Common myeloid progenitor, CD34-positive (primary cell): ENCODE results near the gene MUC16.

Experiments used
- CTCF ChIA-PET: fragments of 350-600 bp; sonication (Branson Sonifier 250); formaldehyde crosslinking; loops from one replicate; lab custom pipeline; 2021; ENCODE audit warnings: antibody characterized with exemption; lab: Charles Lee
- POLR2A ChIA-PET: fragments of 350-600 bp; sonication (Branson Sonifier 250); formaldehyde crosslinking; loops from one replicate; lab custom pipeline; 2021; ENCODE audit warnings: antibody characterized with exemption; lab: Charles Lee
- DNase-seq, 3 donors: peaks; one replicate each; pipeline versions ENCODE4 v3.0.0 to v3.0.0-alpha.2; 2013
- H3K27ac ChIP-seq, 2 experiments: 1 replicate in 1 of 2; 2 replicates in 1 of 2; pipeline ENCODE4 v1.7.0; 2013; ENCODE audit warnings: inconsistent platforms in 2 of 2, low read length in 2 of 2, mild to moderate bottlenecking in 2 of 2, low read depth in 1 of 2, moderate library complexity in 1 of 2; ENCODE audit not compliant: severe bottlenecking in 2 of 2, insufficient read depth in 1 of 2, poor library complexity in 1 of 2
- H3K27me3 ChIP-seq, 5 experiments: replicated peaks in 2 of 5; 1 replicate in 3 of 5; 2 replicates in 2 of 5; pipeline versions ENCODE4 v1.6.1 to v1.7.0; 2013; ENCODE audit warnings: low read length in 4 of 5, mild to moderate bottlenecking in 2 of 5, moderate library complexity in 2 of 5, inconsistent platforms in 1 of 5; ENCODE audit not compliant: insufficient read depth in 5 of 5, control insufficient read depth in 4 of 5
- H3K36me3 ChIP-seq, 4 experiments: 1 replicate in 2 of 4; 2 replicates in 2 of 4; pipeline versions ENCODE4 v1.6.1 to v1.7.0; 2013; ENCODE audit warnings: low read length in 3 of 4, control low read depth in 1 of 4, mild to moderate bottlenecking in 1 of 4; ENCODE audit not compliant: control insufficient read depth in 4 of 4, insufficient read depth in 4 of 4
- H3K4me1 ChIP-seq, 4 experiments: 1 replicate in 3 of 4; 2 replicates in 1 of 4; pipeline versions ENCODE4 v1.6.1 to v1.7.1; 2013; ENCODE audit warnings: low read length in 3 of 4, mild to moderate bottlenecking in 3 of 4, control low read depth in 1 of 4, inconsistent platforms in 1 of 4, moderate library complexity in 1 of 4; ENCODE audit not compliant: control insufficient read depth in 4 of 4, insufficient read depth in 4 of 4; ENCODE audit errors: control extremely low read depth in 1 of 4
- H3K4me3 ChIP-seq, 7 experiments: 1 replicate in 4 of 7; 2 replicates in 3 of 7; pipeline versions ENCODE4 v1.5.1 to v1.7.0; 2013; ENCODE audit warnings: mild to moderate bottlenecking in 7 of 7, low read length in 6 of 7, moderate library complexity in 6 of 7, inconsistent platforms in 2 of 7, low read depth in 2 of 7, control low read depth in 1 of 7; ENCODE audit not compliant: insufficient read depth in 4 of 7, control insufficient read depth in 1 of 7; ENCODE audit errors: extremely low read depth in 1 of 7
- H3K9me3 ChIP-seq, 5 experiments: 1 replicate in 4 of 5; 2 replicates in 1 of 5; pipeline versions ENCODE4 v1.6.1 to v1.7.1; 2013; ENCODE audit warnings: low read length in 4 of 5, mild to moderate bottlenecking in 2 of 5, inconsistent platforms in 1 of 5, low read depth in 1 of 5, moderate library complexity in 1 of 5; ENCODE audit not compliant: control insufficient read depth in 4 of 5, insufficient read depth in 2 of 5; ENCODE audit errors: control extremely low read depth in 1 of 5
- WGBS: methylation state at CpG from one replicate; pipeline ENCODE4 v1.1.5; 2013; ENCODE audit not compliant: insufficient coverage; 5-methylcytosine and 5-hydroxymethylcytosine counted together

Gene MUC16

GRCh38 chr19:9010693-9011092 is 484 bp upstream of the MUC16 start:
- ChIA-PET POLR2A (no interaction called here), CTCF (no interaction called here)
- no peak overlapping the region for H3K4me3 ChIP-seq
- no peaks in the 10 kb centered on the region for H3K4me1 ChIP-seq
- H3K9me3 ChIP-seq = no peaks in the 10 kb centered on the region
- peaks cover 0 to 7% (median 0%) of the 10 kb centered on the region in 5 experiments for H3K27me3 ChIP-seq
- no peak for DNase-seq
- H3K36me3 ChIP-seq = no peaks in the 10 kb centered on the region
- no peak overlapping the region for H3K27ac ChIP-seq
- whole genome bisulfite sequencing = 88% methylated on average over 7 of the region's 12 CpGs

GRCh38 chr19:9009431-9009830 is 778 bp downstream of the MUC16 start:
- Histone ChIP-seq H3K27ac (no peak overlapping the region), H3K36me3 (no peaks in the 10 kb centered on the region), H3K27me3 (peaks cover 0 to 9% (median 0%) of the 10 kb centered on the region in 5 experiments), H3K4me1 (no peaks in the 10 kb centered on the region), H3K9me3 (no peaks in the 10 kb centered on the region), H3K4me3 (no peak overlapping the region)
- no peak for DNase-seq
- WGBS = 90% methylated on average over 6 of the region's 10 CpGs
- CTCF ChIA-PET = no interaction called here
- POLR2A ChIA-PET = no interaction called here

- no peak for DNase-seq
- H3K36me3 ChIP-seq = no peaks in the 10 kb centered on the region
- no peak overlapping the region for H3K27ac ChIP-seq
- H3K4me1 ChIP-seq = no peaks in the 10 kb centered on the region
- peaks cover 0 to 9% (median 0%) of the 10 kb centered on the region in 5 experiments for H3K27me3 ChIP-seq
- WGBS = 83% methylated on average over 8 of the region's 10 CpGs
- ChIA-PET CTCF (no interaction called here), POLR2A (no interaction called here)
- no peaks in the 10 kb centered on the region for H3K9me3 ChIP-seq
- H3K4me3 ChIP-seq = no peak overlapping the region
Observed at GRCh38 chr19:9008667-9009066, 1.5 kb downstream of the MUC16 start.

GRCh38 chr19:9000933-9001332 is 9.3 kb downstream of the MUC16 start:
- Histone ChIP-seq H3K27me3 (peaks cover 0 to 10% (median 6%) of the 10 kb centered on the region in 5 experiments), H3K27ac (no peak overlapping the region), H3K4me1 (no peaks in the 10 kb centered on the region), H3K36me3 (no peaks in the 10 kb centered on the region), H3K4me3 (no peak overlapping the region), H3K9me3 (no peaks in the 10 kb centered on the region)
- CTCF ChIA-PET = no interaction called here
- POLR2A ChIA-PET = no interaction called here
- 91% methylated on average over 5 of the region's 5 CpGs for WGBS
- no peak for DNase-seq

GRCh38 chr19:8988204-8988603 is 22.0 kb downstream of the MUC16 start:
- POLR2A ChIA-PET = no interaction called here
- Histone ChIP-seq H3K27me3 (peaks cover 0 to 2% (median 0%) of the 10 kb centered on the region in 5 experiments), H3K4me3 (no peak overlapping the region), H3K36me3 (no peaks in the 10 kb centered on the region), H3K4me1 (no peaks in the 10 kb centered on the region), H3K27ac (no peak overlapping the region), H3K9me3 (no peaks in the 10 kb centered on the region)
- DNase-seq = peak; percentile 13 to 46 (median 35)
- CTCF ChIA-PET = no interaction called here
- WGBS = 67% methylated on average over 7 of the region's 10 CpGs

GRCh38 chr19:8986296-8986695 is 23.9 kb downstream of the MUC16 start:
- WGBS = 61% methylated on average over 3 of the region's 3 CpGs
- CTCF ChIA-PET = no interaction called here
- no peaks in the 10 kb centered on the region for H3K9me3 ChIP-seq
- no peak for DNase-seq
- H3K4me1 ChIP-seq = no peaks in the 10 kb centered on the region
- no peak overlapping the region for H3K27ac ChIP-seq
- H3K27me3 ChIP-seq = no peaks in the 10 kb centered on the region
- H3K4me3 ChIP-seq = no peak overlapping the region
- H3K36me3 ChIP-seq = no peaks in the 10 kb centered on the region
- POLR2A ChIA-PET = no interaction called here

GRCh38 chr19:8973501-8974091 is 36.6 kb downstream of the MUC16 start:
- POLR2A ChIA-PET = no interaction called here
- CTCF ChIA-PET = no interaction called here
- peak; percentile 7 to 41 (median 31) for DNase-seq

More at GRCh38 chr19:8973501-8974091, 36.6 kb downstream of the MUC16 start:
- Histone ChIP-seq H3K27ac (no peak overlapping the region), H3K27me3 (no peaks in the 10 kb centered on the region), H3K36me3 (no peaks in the 10 kb centered on the region), H3K4me1 (no peaks in the 10 kb centered on the region), H3K9me3 (peaks cover 0 to 3% (median 0%) of the 10 kb centered on the region in 5 experiments), H3K4me3 (no peak overlapping the region)
- WGBS = 55% methylated on average over 3 of the region's 5 CpGs
